ENCODE results near the gene FIGLA. TPM values are rescaled to one million over a fixed set of nuclear protein-coding genes. Genes with fewer than 3 reads are reported as not detected.

Gene FIGLA
- polyA plus RNA-seq, 4 donors = not detected

GRCh38 chr2:70785137-70785911 is 5.1 kb downstream of the FIGLA start:
- Histone ChIP-seq H3K4me1 (ENCODE audit: control insufficient read depth in 3 of 3, insufficient read depth in 2 of 3, low read depth in 1 of 3, low read length in 2 of 3) (no peaks in the 10 kb centered on the region), H3K36me3 (ENCODE audit: control insufficient read depth in 3 of 3, insufficient read depth in 2 of 3, low read depth in 1 of 3, low read length in 3 of 3) (no peaks in the 10 kb centered on the region), H3K4me3 (ENCODE audit: low read depth in 1 of 3, low read length in 3 of 3) (no peak overlapping the region), H3K9me3 (ENCODE audit: control insufficient read depth in 2 of 2, insufficient read depth in 1 of 2, low read depth in 1 of 2, low read length in 1 of 2) (no peaks in the 10 kb centered on the region), H3K27ac (ENCODE audit: low read depth in 1 of 3, low read length in 2 of 3) (no peak overlapping the region), H3K27me3 (ENCODE audit: control insufficient read depth in 3 of 3, insufficient read depth in 3 of 3, low read length in 3 of 3) (peaks cover 3 to 33% (median 18%) of the 10 kb centered on the region in 3 donors)
- DNase-seq = peak; percentile 13 to 17
- FAIRE-seq = no peak
- 8 to 18% (median 15%) methylated on average over 7 of the region's 7 CpGs for WGBS, 3 donors

- Histone ChIP-seq H3K4me1 (ENCODE audit: control insufficient read depth in 3 of 3, insufficient read depth in 2 of 3, low read depth in 1 of 3, low read length in 2 of 3) (no peaks in the 10 kb centered on the region), H3K27me3 (ENCODE audit: control insufficient read depth in 3 of 3, insufficient read depth in 3 of 3, low read length in 3 of 3) (peaks cover 0 to 32% (median 9%) of the 10 kb centered on the region in 3 donors), H3K27ac (ENCODE audit: low read depth in 1 of 3, low read length in 2 of 3) (no peak overlapping the region), H3K36me3 (ENCODE audit: control insufficient read depth in 3 of 3, insufficient read depth in 2 of 3, low read depth in 1 of 3, low read length in 3 of 3) (no peaks in the 10 kb centered on the region), H3K4me3 (ENCODE audit: low read depth in 1 of 3, low read length in 3 of 3) (no peak overlapping the region), H3K9me3 (ENCODE audit: control insufficient read depth in 2 of 2, insufficient read depth in 1 of 2, low read depth in 1 of 2, low read length in 1 of 2) (no peaks in the 10 kb centered on the region)
- WGBS, 3 donors = 54 to 78% (median 70%) methylated on average over 2 of the region's 2 CpGs
- FAIRE-seq = no peak
- DNase-seq = no peak
These were observed 6.1 kb downstream of the FIGLA start for GRCh38 chr2:70784320-70784719.

GRCh38 chr2:70779911-70780545 is 10.4 kb downstream of the FIGLA start:
- Histone ChIP-seq H3K9me3 (ENCODE audit: control insufficient read depth in 2 of 2, insufficient read depth in 1 of 2, low read depth in 1 of 2, low read length in 1 of 2) (no peaks in the 10 kb centered on the region), H3K4me1 (ENCODE audit: control insufficient read depth in 3 of 3, insufficient read depth in 2 of 3, low read depth in 1 of 3, low read length in 2 of 3) (no peaks in the 10 kb centered on the region), H3K27me3 (ENCODE audit: control insufficient read depth in 3 of 3, insufficient read depth in 3 of 3, low read length in 3 of 3) (peaks cover 0 to 20% (median 3%) of the 10 kb centered on the region in 3 donors), H3K36me3 (ENCODE audit: control insufficient read depth in 3 of 3, insufficient read depth in 2 of 3, low read depth in 1 of 3, low read length in 3 of 3) (no peaks in the 10 kb centered on the region), H3K27ac (ENCODE audit: low read depth in 1 of 3, low read length in 2 of 3) (no peak overlapping the region), H3K4me3 (ENCODE audit: low read depth in 1 of 3, low read length in 3 of 3) (no peak overlapping the region)
- DNase-seq (no peak), FAIRE-seq (no peak)
- WGBS, 3 donors = 70 to 74% (median 72%) methylated on average over 8 of the region's 8 CpGs

GRCh38 chr2:70779491-70779890 is 11.0 kb downstream of the FIGLA start:
- peaks cover 0 to 20% (median 3%) of the 10 kb centered on the region in 3 donors for H3K27me3 ChIP-seq (ENCODE audit: control insufficient read depth in 3 of 3, insufficient read depth in 3 of 3, low read length in 3 of 3)
- no peak overlapping the region for H3K27ac ChIP-seq (ENCODE audit: low read depth in 1 of 3, low read length in 2 of 3)
- H3K4me3 ChIP-seq (ENCODE audit: low read depth in 1 of 3, low read length in 3 of 3) = no peak overlapping the region
- H3K9me3 ChIP-seq (ENCODE audit: control insufficient read depth in 2 of 2, insufficient read depth in 1 of 2, low read depth in 1 of 2, low read length in 1 of 2) = no peaks in the 10 kb centered on the region
- no peak for FAIRE-seq
- no peaks in the 10 kb centered on the region for H3K36me3 ChIP-seq (ENCODE audit: control insufficient read depth in 3 of 3, insufficient read depth in 2 of 3, low read depth in 1 of 3, low read length in 3 of 3)
- H3K4me1 ChIP-seq (ENCODE audit: control insufficient read depth in 3 of 3, insufficient read depth in 2 of 3, low read depth in 1 of 3, low read length in 2 of 3) = no peaks in the 10 kb centered on the region
- no peak for DNase-seq
- WGBS, 3 donors = 61 to 72% (median 64%) methylated on average over 3 of the region's 3 CpGs

GRCh38 chr2:70778676-70779075 is 11.8 kb downstream of the FIGLA start:
- no peaks in the 10 kb centered on the region for H3K36me3 ChIP-seq (ENCODE audit: control insufficient read depth in 3 of 3, insufficient read depth in 2 of 3, low read depth in 1 of 3, low read length in 3 of 3)
- no peaks in the 10 kb centered on the region for H3K9me3 ChIP-seq (ENCODE audit: control insufficient read depth in 2 of 2, insufficient read depth in 1 of 2, low read depth in 1 of 2, low read length in 1 of 2)
- no peaks in the 10 kb centered on the region for H3K4me1 ChIP-seq (ENCODE audit: control insufficient read depth in 3 of 3, insufficient read depth in 2 of 3, low read depth in 1 of 3, low read length in 2 of 3)
- DNase-seq (no peak), FAIRE-seq (no peak)
- H3K4me3 ChIP-seq (ENCODE audit: low read depth in 1 of 3, low read length in 3 of 3) = no peak overlapping the region
- no peak overlapping the region for H3K27ac ChIP-seq (ENCODE audit: low read depth in 1 of 3, low read length in 2 of 3)
- 49 to 57% (median 50%) methylated on average over 1 of the region's 1 CpG for WGBS, 3 donors
- peaks cover 0 to 24% (median 3%) of the 10 kb centered on the region in 3 donors for H3K27me3 ChIP-seq (ENCODE audit: control insufficient read depth in 3 of 3, insufficient read depth in 3 of 3, low read length in 3 of 3)

- no peaks in the 10 kb centered on the region for H3K36me3 ChIP-seq (ENCODE audit: control insufficient read depth in 3 of 3, insufficient read depth in 2 of 3, low read depth in 1 of 3, low read length in 3 of 3)
- 69 to 78% (median 76%) methylated on average over 2 of the region's 2 CpGs for WGBS, 3 donors
- no peak overlapping the region for H3K27ac ChIP-seq (ENCODE audit: low read depth in 1 of 3, low read length in 2 of 3)
- no peaks in the 10 kb centered on the region for H3K9me3 ChIP-seq (ENCODE audit: control insufficient read depth in 2 of 2, insufficient read depth in 1 of 2, low read depth in 1 of 2, low read length in 1 of 2)
- DNase-seq (no peak), FAIRE-seq (no peak)
- H3K4me3 ChIP-seq (ENCODE audit: low read depth in 1 of 3, low read length in 3 of 3) = no peak overlapping the region
- H3K4me1 ChIP-seq (ENCODE audit: control insufficient read depth in 3 of 3, insufficient read depth in 2 of 3, low read depth in 1 of 3, low read length in 2 of 3) = no peaks in the 10 kb centered on the region
- peaks cover 0 to 30% (median 3%) of the 10 kb centered on the region in 3 donors for H3K27me3 ChIP-seq (ENCODE audit: control insufficient read depth in 3 of 3, insufficient read depth in 3 of 3, low read length in 3 of 3)
These were observed 13.0 kb downstream of the FIGLA start for GRCh38 chr2:70777450-70777849.

GRCh38 chr2:70776266-70776665 is 14.2 kb downstream of the FIGLA start:
- H3K9me3 ChIP-seq (ENCODE audit: control insufficient read depth in 2 of 2, insufficient read depth in 1 of 2, low read depth in 1 of 2, low read length in 1 of 2) = no peaks in the 10 kb centered on the region
- H3K4me1 ChIP-seq (ENCODE audit: control insufficient read depth in 3 of 3, insufficient read depth in 2 of 3, low read depth in 1 of 3, low read length in 2 of 3) = no peaks in the 10 kb centered on the region
- no peak overlapping the region for H3K4me3 ChIP-seq (ENCODE audit: low read depth in 1 of 3, low read length in 3 of 3)
- DNase-seq (no peak), FAIRE-seq (no peak)
- no peaks in the 10 kb centered on the region for H3K36me3 ChIP-seq (ENCODE audit: control insufficient read depth in 3 of 3, insufficient read depth in 2 of 3, low read depth in 1 of 3, low read length in 3 of 3)
- peaks cover 0 to 38% (median 3%) of the 10 kb centered on the region in 3 donors for H3K27me3 ChIP-seq (ENCODE audit: control insufficient read depth in 3 of 3, insufficient read depth in 3 of 3, low read length in 3 of 3)
- H3K27ac ChIP-seq (ENCODE audit: low read depth in 1 of 3, low read length in 2 of 3) = no peak overlapping the region
- WGBS, 3 donors = 85 to 91% (median 90%) methylated on average over 3 of the region's 3 CpGs

GRCh38 chr2:70775141-70775540 is 15.3 kb downstream of the FIGLA start:
- H3K9me3 ChIP-seq (ENCODE audit: control insufficient read depth in 2 of 2, insufficient read depth in 1 of 2, low read depth in 1 of 2, low read length in 1 of 2) = no peaks in the 10 kb centered on the region
- H3K4me3 ChIP-seq (ENCODE audit: low read depth in 1 of 3, low read length in 3 of 3) = no peak overlapping the region
- H3K27ac ChIP-seq (ENCODE audit: low read depth in 1 of 3, low read length in 2 of 3) = no peak overlapping the region
- peaks cover 0 to 39% (median 0%) of the 10 kb centered on the region in 3 donors for H3K27me3 ChIP-seq (ENCODE audit: control insufficient read depth in 3 of 3, insufficient read depth in 3 of 3, low read length in 3 of 3)
- WGBS, 3 donors = 9 to 51% (median 38%) methylated on average over 2 of the region's 2 CpGs
- no peak for DNase-seq
- H3K36me3 ChIP-seq (ENCODE audit: control insufficient read depth in 3 of 3, insufficient read depth in 2 of 3, low read depth in 1 of 3, low read length in 3 of 3) = no peaks in the 10 kb centered on the region
- no peaks in the 10 kb centered on the region for H3K4me1 ChIP-seq (ENCODE audit: control insufficient read depth in 3 of 3, insufficient read depth in 2 of 3, low read depth in 1 of 3, low read length in 2 of 3)
- no peak for FAIRE-seq

All from small intestine (tissue), 7 donors.